ENCODE measurements around the gene PRDM5. TPM values are rescaled to one million over a fixed set of nuclear protein-coding genes. Genes with fewer than 3 reads are reported as not detected.

Gene PRDM5
- total and polyA plus RNA-seq, 10 of the 15 experiments (the other 5 are each of a cell fraction or from before 2014, with no cell fraction given) = 0.07 TPM; not detected in 9

- no peak for TF ChIP-seq NFYB (IDR thresholded peaks at IDR 0.05; ENCODE audit: insufficient read depth, low read depth, low read length)
- no peak for TF ChIP-seq RAD51 (IDR thresholded peaks at IDR 0.05)
- no peak for TF ChIP-seq KAT2A (conservative IDR thresholded peaks at IDR 0.05; ENCODE audit: control insufficient read depth, low read depth, low read length)
- TF ChIP-seq ELK1 (IDR thresholded peaks at IDR 0.05; ENCODE audit: low read depth, low read length) = no peak
- no peak for TF ChIP-seq ZBED1 (IDR thresholded peaks at IDR 0.05; ENCODE audit: borderline replicate concordance)
- TF ChIP-seq MLLT1 (IDR thresholded peaks at IDR 0.05) = no peak
- TF ChIP-seq EZH2 (IDR thresholded peaks at IDR 0.05; ENCODE audit: borderline replicate concordance, control insufficient read depth, low read depth, low read length) = no peak
Measured at GRCh38 chr4:120699354-120699753, 223.2 kb downstream of the PRDM5 start (continued).

GRCh38 chr4:120694973-120695372, 227.6 kb downstream of the PRDM5 start:
- no peak overlapping the region for H3K4me3 ChIP-seq
- H4K20me1 ChIP-seq (ENCODE audit: control insufficient read depth, insufficient read depth) = no peaks in the 10 kb centered on the region
- BruUV-seq (replicated peaks) = no TSS peak
- intact Hi-C loops (cut with micrococcal nuclease; ENCODE audit: unreplicated experiment) = no loop called here
- DNase-seq (ENCODE audit: low read depth, low spot score) = no peak
- RAD21 ChIA-PET (ENCODE audit: unreplicated experiment) = no interaction called here
- H3K9ac ChIP-seq (ENCODE audit: control insufficient read depth, insufficient read depth, low read length) = no peak overlapping the region
- POLR2A ChIA-PET = no interaction called here
- WGBS (ENCODE audit: insufficient coverage, insufficient replicate concordance, low lambda C conversion rate, missing lambda C conversion rate) = 2% methylated on average over 2 of the region's 2 CpGs
- FAIRE-seq = no peak
- ATAC-seq = no peak
- no peak overlapping the region for H3K27ac ChIP-seq (ENCODE audit: control insufficient read depth, insufficient read depth)
- in situ Hi-C loops (cut with MboI) = no loop called here
- SMC1A ChIA-PET (ENCODE audit: uncharacterized antibody, unreplicated experiment) = no interaction called here
- H3K27me3 ChIP-seq (replicated peaks in 1 of 2; ENCODE audit: control insufficient read depth in 2 of 2, insufficient read depth in 2 of 2, low read length in 1 of 2) = no peaks in the 10 kb centered on the region
- no peaks in the 10 kb centered on the region for H3K36me3 ChIP-seq (ENCODE audit: control insufficient read depth in 2 of 2, insufficient read depth in 2 of 2, low read length in 1 of 2)
- CTCF ChIA-PET = no interaction called here
- H2AFZ ChIP-seq (ENCODE audit: control insufficient read depth, low read depth, low read length) = no peak overlapping the region
- no peak overlapping the region for H3K4me2 ChIP-seq (ENCODE audit: control insufficient read depth, insufficient read depth)
- no peaks in the 10 kb centered on the region for H3K4me1 ChIP-seq (ENCODE audit: control insufficient read depth, insufficient read depth, low read length)
- no peaks in the 10 kb centered on the region for H3K9me3 ChIP-seq (replicated peaks; ENCODE audit: control insufficient read depth, insufficient read depth, low read length)
- no peaks in the 10 kb centered on the region for H3K79me2 ChIP-seq (ENCODE audit: control insufficient read depth, insufficient read depth, low read length)
- TF ChIP-seq KDM1A (IDR thresholded peaks at IDR 0.05; ENCODE audit: borderline replicate concordance) (no peak), MYC (IDR thresholded peaks at IDR 0.05; ENCODE audit: insufficient read depth, insufficient read length, insufficient replicate concordance, low read length, severe bottlenecking) (no peak), CHD1 (IDR thresholded peaks at IDR 0.05; ENCODE audit: low read depth, low read length) (no peak), STAT3 (IDR thresholded peaks at IDR 0.05; ENCODE audit: low read depth, low read length) (no peak), RFX5 (IDR thresholded peaks at IDR 0.05; ENCODE audit: low read depth, low read length) (no peak), ZBTB4 (CRISPR knock-in tag; IDR thresholded peaks at IDR 0.05) (no peak), SKIL (IDR thresholded peaks at IDR 0.05; ENCODE audit: low read depth, poor library complexity, severe bottlenecking) (no peak), POLR2AphosphoS2 (IDR thresholded peaks at IDR 0.05; ENCODE audit: low read depth, low read length) (no peak), CHD2 (IDR thresholded peaks at IDR 0.05; ENCODE audit: borderline replicate concordance, low read depth, low read length) (no peak), EZH2 (IDR thresholded peaks at IDR 0.05; ENCODE audit: borderline replicate concordance, control insufficient read depth, low read depth, low read length) (no peak)
